Thymus (tissue), 11 donors: ENCODE results near the gene TMC3. TPM values are rescaled to one million over a fixed set of nuclear protein-coding genes. Genes with fewer than 3 reads are reported as not detected.

Experiments used
- DNase-seq, 9 donors: peaks; one replicate each; pipeline ENCODE4 v3.0.0-alpha.2; 2013; ENCODE audit warnings: low spot score in 9 of 9, low read depth in 6 of 9, missing footprints in 1 of 9
- H3K27ac ChIP-seq, 2 donors: one replicate each; pipeline ENCODE4 v1.5.1; 2013; ENCODE audit warnings: control low read depth in 1 of 2, low read depth in 1 of 2, low read length in 1 of 2, mild to moderate bottlenecking in 1 of 2, moderate library complexity in 1 of 2
- H3K27me3 ChIP-seq, 2 donors: one replicate each; pipeline ENCODE4 v1.5.1; 2013; ENCODE audit warnings: low read length in 1 of 2; ENCODE audit not compliant: control insufficient read depth in 2 of 2, insufficient read depth in 1 of 2
- H3K36me3 ChIP-seq, 2 donors: one replicate each; pipeline ENCODE4 v1.5.1; 2013; ENCODE audit warnings: low read length in 1 of 2, mild to moderate bottlenecking in 1 of 2, moderate library complexity in 1 of 2; ENCODE audit not compliant: control insufficient read depth in 2 of 2, insufficient read depth in 2 of 2
- H3K4me1 ChIP-seq, 2 donors: one replicate each; pipeline ENCODE4 v1.5.1; 2013; ENCODE audit warnings: low read length in 2 of 2; ENCODE audit not compliant: control insufficient read depth in 2 of 2, insufficient read depth in 2 of 2
- H3K4me3 ChIP-seq, 2 donors: one replicate each; pipeline ENCODE4 v1.5.1; 2013; ENCODE audit warnings: low read length in 2 of 2, control low read depth in 1 of 2, mild to moderate bottlenecking in 1 of 2
- H3K9me3 ChIP-seq, 2 donors: one replicate each; pipeline ENCODE4 v1.5.1; 2013; ENCODE audit warnings: low read length in 1 of 2, mild to moderate bottlenecking in 1 of 2; ENCODE audit not compliant: control insufficient read depth in 2 of 2, insufficient read depth in 1 of 2
- WGBS: extraction: QIAGEN DNeasy Blood & Tissue Kit; methylation state at CpG from one replicate; pipeline ENCODE4 v1.1.7; 2013; 5-methylcytosine and 5-hydroxymethylcytosine counted together
- polyA plus RNA-seq: library from polyadenylated mRNA; stranded (reverse); fragments of 200-250 nt; gene quantifications from one replicate; pipeline ENCODE4 v1.2.3, GENCODE V29; 2013
- total RNA-seq: library from RNA; stranded (reverse); fragments of 120-200 nt; gene quantifications from one replicate; pipeline ENCODE4 v1.2.4, GENCODE V29; 2013
- donor health status: healthy.

Gene TMC3
- total and polyA plus RNA-seq, 2 donors = under 0.01 to 0.07 TPM

DNA sequence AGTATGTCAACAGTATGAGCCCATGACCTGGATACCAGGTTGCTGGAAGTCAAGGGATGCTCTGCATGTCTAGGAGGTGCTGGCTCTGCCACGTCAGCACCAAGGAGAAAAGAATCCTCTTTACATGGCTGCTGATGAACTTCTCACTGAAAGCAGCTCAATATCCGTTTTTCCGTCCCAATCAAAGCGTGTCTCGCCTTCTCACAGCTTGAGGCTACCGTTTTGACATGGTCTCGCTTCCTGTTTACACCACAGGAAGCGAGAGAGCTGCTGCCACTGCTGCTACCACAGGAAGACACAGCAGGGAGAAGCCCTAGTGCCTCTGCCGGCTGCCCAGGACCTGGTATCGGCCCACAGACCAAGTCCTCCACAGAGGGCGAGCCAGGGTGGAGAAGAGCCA, 77.3 kb downstream of the TMC3 start:
- peak overlapping the region; percentile 87 to 93 for H3K4me3 ChIP-seq
- 5% methylated on average over 11 of the region's 11 CpGs for WGBS
- H3K4me1 ChIP-seq = peaks cover 53 to 87% of the 10 kb centered on the region in 2 donors
- peak; percentile 67 to 96 (median 85) for DNase-seq
- peak overlapping the region; percentile 99 to 100 for H3K27ac ChIP-seq
- H3K36me3 ChIP-seq = peaks cover 25 to 34% of the 10 kb centered on the region in 2 donors
- no peaks in the 10 kb centered on the region for H3K9me3 ChIP-seq
- no peaks in the 10 kb centered on the region for H3K27me3 ChIP-seq

GRCh38 chr15:81296186-81296585, 77.8 kb downstream of the TMC3 start:
- H3K9me3 ChIP-seq = no peaks in the 10 kb centered on the region
- DNase-seq = peak in 2 of 9 donors; percentile 42 to 71
- peaks cover 20 to 29% of the 10 kb centered on the region in 2 donors for H3K36me3 ChIP-seq
- peaks cover 54 to 87% of the 10 kb centered on the region in 2 donors for H3K4me1 ChIP-seq
- H3K4me3 ChIP-seq = peak overlapping the region; percentile 87 to 93
- WGBS = 12% methylated on average over 2 of the region's 2 CpGs
- no peaks in the 10 kb centered on the region for H3K27me3 ChIP-seq
- H3K27ac ChIP-seq = peak overlapping the region; percentile 99 to 100

DNA sequence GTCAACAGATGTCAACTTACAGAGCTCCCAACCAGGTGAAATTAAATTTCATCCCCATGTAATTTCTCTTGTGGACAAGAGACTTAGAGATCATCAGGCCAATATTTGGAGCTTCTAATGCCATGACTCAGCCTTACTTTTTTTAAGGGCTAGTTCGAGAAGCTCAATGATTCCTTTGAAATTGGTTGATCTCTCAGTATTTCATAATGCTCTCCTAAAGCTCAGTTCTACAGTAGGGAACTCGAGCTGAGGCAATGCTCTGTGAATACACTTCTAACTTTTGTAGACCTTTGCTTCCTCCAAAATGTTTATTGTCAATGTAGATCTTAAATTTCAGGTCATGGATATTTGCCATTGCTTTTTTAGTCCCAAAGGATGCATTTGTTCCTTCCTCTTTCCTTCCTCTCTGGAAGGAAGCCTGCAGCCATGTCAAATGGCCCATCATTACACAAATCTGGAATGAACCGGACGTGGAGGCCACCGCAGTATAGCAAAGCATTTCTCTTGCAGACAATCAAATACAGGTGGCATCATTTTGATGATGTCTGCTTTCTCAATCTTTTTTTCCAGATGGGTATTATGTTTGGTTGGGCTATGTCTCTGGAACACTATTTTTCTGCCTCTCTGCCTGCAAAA, 78.4 kb downstream of the TMC3 start:
- Histone ChIP-seq H3K9me3 (no peaks in the 10 kb centered on the region), H3K27ac (peak overlapping the region; percentile 99 to 100), H3K36me3 (peaks cover 15 to 23% of the 10 kb centered on the region in 2 donors), H3K4me1 (peaks cover 51 to 86% of the 10 kb centered on the region in 2 donors), H3K27me3 (no peaks in the 10 kb centered on the region), H3K4me3 (peak overlapping the region; percentile 87 to 93)
- DNase-seq = peak in 1 of 9 donors; percentile 50
- WGBS = 79% methylated on average over 5 of the region's 5 CpGs

- no peak for DNase-seq
- H3K4me1 ChIP-seq = peaks cover 50 to 79% of the 10 kb centered on the region in 2 donors
- H3K36me3 ChIP-seq = peaks cover 4 to 12% of the 10 kb centered on the region in 2 donors
- H3K27me3 ChIP-seq = no peaks in the 10 kb centered on the region
- H3K9me3 ChIP-seq = no peaks in the 10 kb centered on the region
- peak overlapping the region; percentile 26 to 34 for H3K4me3 ChIP-seq
- peak overlapping the region; percentile 99 to 100 for H3K27ac ChIP-seq
- WGBS = 51% methylated on average over 6 of the region's 6 CpGs
These were observed 79.5 kb downstream of the TMC3 start for GRCh38 chr15:81294516-81294880.

DNA sequence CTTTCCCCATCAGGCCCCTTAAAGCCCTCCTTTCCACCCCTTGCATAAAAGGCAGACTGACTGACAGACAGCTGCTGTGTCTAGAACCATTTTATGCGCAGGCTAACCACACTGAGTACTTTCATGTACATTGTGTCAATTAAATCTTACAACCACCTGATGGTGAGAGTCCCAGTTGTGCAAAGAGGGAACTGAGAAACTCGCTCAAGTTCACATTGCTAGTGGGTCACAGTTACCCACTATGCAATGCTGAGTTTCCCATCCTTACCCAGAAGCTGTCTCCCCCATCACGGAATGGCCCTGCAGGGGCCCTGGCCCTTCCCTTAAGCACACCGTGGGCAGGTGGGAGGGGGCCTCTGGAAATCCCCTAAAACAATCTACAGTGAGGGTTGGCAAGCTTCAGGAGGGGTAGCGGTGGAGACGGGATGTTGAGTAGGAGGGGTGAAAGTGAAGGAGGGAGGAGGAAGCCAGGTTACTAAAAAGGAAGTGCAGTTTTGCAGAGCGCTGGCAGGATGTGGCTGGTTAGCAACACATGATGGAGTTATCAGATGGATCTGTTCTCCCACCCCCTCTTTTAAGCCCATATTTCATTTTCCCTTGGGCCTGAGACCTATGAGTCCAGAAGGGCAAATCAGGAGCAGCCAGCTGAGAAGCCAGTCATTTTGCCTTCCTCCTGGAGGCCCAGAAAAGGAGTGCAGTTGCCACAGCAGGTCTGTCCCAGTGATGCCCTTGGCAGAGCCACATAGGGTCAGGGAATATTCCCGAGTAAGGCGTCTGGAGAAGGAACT, 80.1 kb downstream of the TMC3 start:
- peaks cover 46 to 74% of the 10 kb centered on the region in 2 donors for H3K4me1 ChIP-seq
- H3K9me3 ChIP-seq = no peaks in the 10 kb centered on the region
- DNase-seq = peak; percentile 75 to 96 (median 87)
- 7% methylated on average over 9 of the region's 9 CpGs for WGBS
- peak overlapping the region; percentile 26 to 34 for H3K4me3 ChIP-seq
- H3K27me3 ChIP-seq = no peaks in the 10 kb centered on the region
- peak overlapping the region; percentile 99 to 100 for H3K27ac ChIP-seq
- H3K36me3 ChIP-seq = peaks cover 0 to 6% of the 10 kb centered on the region in 2 donors

DNA sequence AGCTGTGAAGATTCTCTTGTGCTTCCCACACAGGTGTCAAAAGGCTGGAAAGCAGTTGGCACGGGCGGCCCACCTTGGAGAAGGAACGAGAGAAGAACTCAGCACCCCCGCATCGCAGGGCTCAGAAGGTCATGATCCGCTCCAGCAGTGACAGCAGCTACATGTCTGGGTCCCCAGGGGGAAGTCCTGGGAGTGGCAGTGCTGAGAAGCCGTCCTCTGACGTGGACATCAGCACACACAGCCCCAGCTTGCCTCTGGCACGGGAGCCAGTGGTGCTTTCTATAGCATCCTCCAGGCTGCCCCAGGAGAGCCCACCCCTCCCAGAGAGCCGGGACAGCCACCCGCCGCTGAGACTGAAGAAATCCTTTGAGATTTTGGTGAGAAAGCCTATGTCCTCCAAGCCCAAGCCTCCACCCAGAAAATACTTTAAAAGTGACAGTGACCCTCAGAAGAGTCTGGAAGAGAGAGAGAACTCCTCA, 81.5 kb downstream of the TMC3 start:
- 89% methylated on average over 12 of the region's 12 CpGs for WGBS
- H3K27me3 ChIP-seq = no peaks in the 10 kb centered on the region
- no peaks in the 10 kb centered on the region for H3K36me3 ChIP-seq
- H3K4me1 ChIP-seq = peaks cover 47 to 62% of the 10 kb centered on the region in 2 donors
- peak overlapping the region; percentile 99 to 100 for H3K27ac ChIP-seq
- no peak for DNase-seq
- H3K4me3 ChIP-seq = peak overlapping the region in 1 of 2 donors; percentile 34
- H3K9me3 ChIP-seq = no peaks in the 10 kb centered on the region

- peak in 1 of 9 donors; percentile 61 for DNase-seq
- 48% methylated on average over 5 of the region's 5 CpGs for WGBS
- Histone ChIP-seq H3K9me3 (no peaks in the 10 kb centered on the region), H3K4me1 (peaks cover 52 to 66% of the 10 kb centered on the region in 2 donors), H3K4me3 (no peak overlapping the region), H3K27me3 (no peaks in the 10 kb centered on the region), H3K36me3 (no peaks in the 10 kb centered on the region), H3K27ac (peak overlapping the region; percentile 99 to 100)
These were observed 82.0 kb downstream of the TMC3 start for GRCh38 chr15:81291916-81292522.

DNA sequence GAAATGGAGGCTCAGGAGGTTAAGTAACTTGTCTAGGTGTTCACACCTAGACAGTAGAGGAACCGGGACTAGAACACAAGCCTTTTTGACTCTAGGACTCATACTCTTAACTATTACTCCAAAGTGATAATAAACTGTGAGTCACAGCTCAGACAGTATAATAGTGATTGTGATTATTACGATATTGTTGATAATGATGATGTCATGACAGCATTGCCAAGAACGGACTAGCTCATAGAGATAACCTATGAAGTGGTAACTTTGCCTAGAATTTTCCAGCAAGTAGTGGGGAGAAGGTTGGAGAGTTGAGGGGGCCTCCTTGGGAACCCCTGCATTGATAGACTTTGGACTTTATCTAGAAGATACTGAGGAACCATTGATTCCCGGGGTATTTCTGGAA, 84.1 kb downstream of the TMC3 start:
- Histone ChIP-seq H3K27ac (no peak overlapping the region), H3K36me3 (no peaks in the 10 kb centered on the region), H3K4me3 (no peak overlapping the region), H3K9me3 (no peaks in the 10 kb centered on the region), H3K4me1 (peaks cover 53 to 68% of the 10 kb centered on the region in 2 donors), H3K27me3 (no peaks in the 10 kb centered on the region)
- 97% methylated on average over 4 of the region's 4 CpGs for WGBS
- no peak for DNase-seq

DNA sequence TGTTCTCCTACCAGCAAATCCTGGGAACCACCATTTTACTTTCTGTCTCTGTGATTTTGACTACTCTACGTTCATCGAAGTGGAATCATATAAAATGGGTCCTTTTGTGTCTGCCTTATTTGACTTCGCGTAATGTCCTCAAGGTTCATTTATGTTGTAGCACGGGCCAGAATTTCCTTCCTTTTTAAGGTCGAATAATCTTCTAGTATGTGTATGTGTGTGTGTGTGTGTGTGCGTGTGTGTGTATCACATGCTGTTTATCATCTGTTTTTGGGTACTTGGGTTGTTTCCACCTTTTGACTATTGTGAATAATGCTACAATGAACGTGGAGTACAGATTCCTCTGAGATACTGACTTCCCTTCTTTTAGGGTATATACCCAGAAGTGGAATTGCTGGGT, 85.4 kb downstream of the TMC3 start:
- Histone ChIP-seq H3K27ac (no peak overlapping the region), H3K4me1 (peaks cover 45 to 60% of the 10 kb centered on the region in 2 donors), H3K27me3 (no peaks in the 10 kb centered on the region), H3K9me3 (no peaks in the 10 kb centered on the region), H3K36me3 (no peaks in the 10 kb centered on the region), H3K4me3 (no peak overlapping the region)
- WGBS = 84% methylated on average over 8 of the region's 8 CpGs
- no peak for DNase-seq
